ENCODE measurements around the gene GRB2.

DNA sequence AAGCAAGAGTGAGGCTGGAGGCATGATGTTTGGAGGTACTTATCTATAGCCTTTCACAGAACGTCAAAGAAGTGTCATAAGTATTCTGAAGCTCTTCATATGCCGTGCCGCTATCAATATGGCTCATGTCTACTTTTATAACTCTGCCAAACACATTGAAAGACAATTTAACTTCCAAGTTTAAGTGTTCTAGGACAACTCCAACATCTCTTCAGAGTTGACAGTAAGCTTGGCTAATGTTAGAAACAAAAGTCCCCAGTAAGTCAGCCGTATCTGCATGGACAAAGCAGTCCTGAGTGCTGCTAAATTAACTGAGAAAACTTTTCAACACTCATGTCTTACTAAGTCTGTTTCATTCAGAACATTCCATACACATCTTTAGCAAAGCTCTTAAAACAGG lies 32.2 kb downstream of the GRB2 start:
- TF ChIP-seq POLR2A (IDR thresholded peaks at IDR 0.05; ENCODE audit: control extremely low read depth in 1 of 2, low read depth in 2 of 2, low read length in 2 of 2): no peak
- no peak for TF ChIP-seq HDAC2 (IDR thresholded peaks at IDR 0.05; ENCODE audit: borderline replicate concordance in 1 of 2, low read depth in 2 of 2, low read length in 2 of 2)
- no peak for TF ChIP-seq GABPA (IDR thresholded peaks at IDR 0.05; ENCODE audit: borderline replicate concordance, insufficient read depth, low read length)
- TF ChIP-seq POLR2AphosphoS5 (IDR thresholded peaks at IDR 0.05; ENCODE audit: low read depth, low read length): no peak
- no peak for TF ChIP-seq SRF (IDR thresholded peaks at IDR 0.05; ENCODE audit: low read depth, low read length)
- TF ChIP-seq RBBP5 (IDR thresholded peaks at IDR 0.05; ENCODE audit: borderline replicate concordance, low read depth, low read length): no peak
- TF ChIP-seq, protein P1, sequence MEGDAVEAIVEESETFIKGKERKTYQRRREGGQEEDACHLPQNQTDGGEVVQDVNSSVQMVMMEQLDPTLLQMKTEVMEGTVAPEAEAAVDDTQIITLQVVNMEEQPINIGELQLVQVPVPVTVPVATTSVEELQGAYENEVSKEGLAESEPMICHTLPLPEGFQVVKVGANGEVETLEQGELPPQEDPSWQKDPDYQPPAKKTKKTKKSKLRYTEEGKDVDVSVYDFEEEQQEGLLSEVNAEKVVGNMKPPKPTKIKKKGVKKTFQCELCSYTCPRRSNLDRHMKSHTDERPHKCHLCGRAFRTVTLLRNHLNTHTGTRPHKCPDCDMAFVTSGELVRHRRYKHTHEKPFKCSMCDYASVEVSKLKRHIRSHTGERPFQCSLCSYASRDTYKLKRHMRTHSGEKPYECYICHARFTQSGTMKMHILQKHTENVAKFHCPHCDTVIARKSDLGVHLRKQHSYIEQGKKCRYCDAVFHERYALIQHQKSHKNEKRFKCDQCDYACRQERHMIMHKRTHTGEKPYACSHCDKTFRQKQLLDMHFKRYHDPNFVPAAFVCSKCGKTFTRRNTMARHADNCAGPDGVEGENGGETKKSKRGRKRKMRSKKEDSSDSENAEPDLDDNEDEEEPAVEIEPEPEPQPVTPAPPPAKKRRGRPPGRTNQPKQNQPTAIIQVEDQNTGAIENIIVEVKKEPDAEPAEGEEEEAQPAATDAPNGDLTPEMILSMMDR (IDR thresholded peaks at IDR 0.05; ENCODE audit: control extremely low read depth in 1 of 3, insufficient read depth in 1 of 3, low read depth in 1 of 3, low read length in 3 of 3): no peak
- TF ChIP-seq SP2 (IDR thresholded peaks at IDR 0.05; ENCODE audit: low read length): no peak
- TF ChIP-seq SAP30 (IDR thresholded peaks at IDR 0.05; ENCODE audit: insufficient read depth, insufficient replicate concordance, low read length): no peak

Measured in H1 (cell line).